Measurements from ENCODE around the gene PROX2. TPM values are rescaled to one million over a fixed set of nuclear protein-coding genes. Genes with fewer than 3 reads are reported as not detected.

Gene PROX2
- total and polyA plus RNA-seq, 2 donors (not counting 1 experiment from before 2014, with no cell fraction given) = 0.03 to 0.07 TPM

- 1% methylated on average over 40 of the region's 49 CpGs for WGBS (ENCODE audit: insufficient coverage)
- intact Hi-C loops (cut with micrococcal nuclease) = no loop called here
- peaks cover 39% of the 10 kb centered on the region for H4K20me1 ChIP-seq (ENCODE audit: control insufficient read depth, insufficient read depth, low read length, poor library complexity, severe bottlenecking)
- peak overlapping the region; percentile 76 to 94 (median 79) for H3K4me3 ChIP-seq (ENCODE audit: control extremely low read depth in 1 of 5, extremely low read depth in 1 of 5, insufficient read depth in 1 of 5, low read depth in 2 of 5, low read length in 4 of 5)
- H3K27ac Mint-ChIP-seq = peak overlapping the region; percentile 99
- H3K4me3 Mint-ChIP-seq = peak overlapping the region; percentile 100
- peak overlapping the region; percentile 80 to 89 for H3K27ac ChIP-seq (ENCODE audit: low read length in 2 of 2)
- H3K36me3 ChIP-seq (replicated peaks in 1 of 2; ENCODE audit: control extremely low read depth in 1 of 2, control insufficient read depth in 1 of 2, extremely low read depth in 1 of 2, insufficient read depth in 2 of 2, low read length in 1 of 2) = peaks cover 10 to 13% of the 10 kb centered on the region in 2 experiments
- peaks cover 29 to 32% of the 10 kb centered on the region in 2 donors for H3K4me1 ChIP-seq (ENCODE audit: control insufficient read depth in 2 of 2, insufficient read depth in 2 of 2, low read length in 2 of 2)
- H2AFZ ChIP-seq (ENCODE audit: insufficient read depth, low read depth, low read length, poor library complexity, severe bottlenecking) = peak overlapping the region; percentile 97
- H3K4me2 ChIP-seq (replicated peaks; ENCODE audit: low read depth, low read length, poor library complexity, severe bottlenecking) = peak overlapping the region; percentile 77
- CTCF ChIA-PET = interaction anchor here (1.4 to 41.3 kb wide), 4 partner anchors 19 to 206 kb away, joined by 5 to 926 read pairs (median 100); no protein-coding TSS in a partner anchor
- peaks cover 67% of the 10 kb centered on the region for H3K79me2 ChIP-seq (ENCODE audit: control insufficient read depth, insufficient read depth, low read length)
- H3K9me3 Mint-ChIP-seq (ENCODE audit: insufficient read depth) = no peaks in the 10 kb centered on the region
- peak; percentile 77 for DNase-seq
- H3K4me1 Mint-ChIP-seq = peaks cover 57% of the 10 kb centered on the region
- peak overlapping the region; percentile 88 for H3K9ac ChIP-seq (ENCODE audit: low read length)
- no peaks in the 10 kb centered on the region for H3K27me3 Mint-ChIP-seq
- TF ChIP-seq CTCF (IDR thresholded peaks at IDR 0.05) = no peak
- no peak for TF ChIP-seq EZH2 (IDR thresholded peaks at IDR 0.05; ENCODE audit: borderline replicate concordance, insufficient read depth, low read depth, low read length, poor library complexity, severe bottlenecking)
- POLR2A ChIA-PET = interaction anchor here (0.7 kb wide), 3 partner anchors 11 to 774 kb away, joined by 3 read pairs; no protein-coding TSS in a partner anchor
- no peaks in the 10 kb centered on the region for H3K27me3 ChIP-seq (replicated peaks in 1 of 4; ENCODE audit: control extremely low read depth in 1 of 4, control insufficient read depth in 3 of 4, insufficient read depth in 4 of 4, low read length in 3 of 4)
- ATAC-seq (ENCODE audit: low read depth) = peak; percentile 46
- H3K9me3 ChIP-seq (ENCODE audit: control extremely low read depth in 1 of 3, control insufficient read depth in 2 of 3, insufficient read depth in 1 of 3, low read length in 2 of 3) = no peaks in the 10 kb centered on the region
These were observed 6.4 kb upstream of the PROX2 start for GRCh38 chr14:74882103-74882920.

All from B cell (primary cell).